Astrocyte (in vitro differentiated cells and primary cell): Measurements from ENCODE around the gene SENP8. TPM values are rescaled to one million over a fixed set of nuclear protein-coding genes. Genes with fewer than 3 reads are reported as not detected.

Source experiments
- DNase-seq: peaks from one replicate; pipeline ENCODE4 v3.0.0-alpha.2; 2010; ENCODE audit warnings: low read depth
- FAIRE-seq: peaks from 2 replicates; lab custom pipeline; 2011; peaks lifted over from hg19 to GRCh38; lab: Jason Lieb, UNC
- H2AFZ ChIP-seq: 2 replicates; pipeline ENCODE4 v1.6.0; 2012; ENCODE audit warnings: low read depth, low read length, inconsistent platforms
- H3K27ac ChIP-seq: 2 replicates; pipeline ENCODE4 v1.5.1; 2011; ENCODE audit warnings: low read depth, low read length, inconsistent platforms
- H3K27me3 ChIP-seq: 2 replicates; pipeline ENCODE4 v1.6.0; 2011; ENCODE audit warnings: low read length, inconsistent platforms; ENCODE audit not compliant: insufficient read depth
- H3K36me3 ChIP-seq: 2 replicates; pipeline ENCODE4 v1.5.1; 2011; ENCODE audit warnings: low read length, inconsistent platforms; ENCODE audit not compliant: insufficient read depth
- H3K4me1 ChIP-seq: 2 replicates; pipeline ENCODE4 v1.5.1; 2011; ENCODE audit warnings: low read length, inconsistent platforms; ENCODE audit not compliant: insufficient read depth
- H3K4me2 ChIP-seq: 2 replicates; pipeline ENCODE4 v1.6.0; 2012; ENCODE audit warnings: low read length, inconsistent platforms
- H3K4me3 ChIP-seq: 2 replicates; pipeline ENCODE4 v1.5.1; 2011; ENCODE audit warnings: low read depth, mild to moderate bottlenecking, low read length, inconsistent platforms; ENCODE audit not compliant: insufficient read depth
- H3K79me2 ChIP-seq: 2 replicates; pipeline ENCODE4 v1.6.0; 2012; ENCODE audit warnings: mild to moderate bottlenecking, low read length, inconsistent platforms; ENCODE audit not compliant: insufficient read depth
- H3K9ac ChIP-seq: 2 replicates; pipeline ENCODE4 v1.6.0; 2012; ENCODE audit warnings: mild to moderate bottlenecking, low read length, inconsistent platforms
- H3K9me3 ChIP-seq: 2 replicates; pipeline ENCODE4 v1.5.1; 2012; ENCODE audit warnings: low read depth, mild to moderate bottlenecking, low read length, inconsistent platforms; ENCODE audit not compliant: insufficient read depth
- H4K20me1 ChIP-seq: 2 replicates; pipeline ENCODE4 v1.6.0; 2012; ENCODE audit warnings: low read length, inconsistent platforms; ENCODE audit not compliant: insufficient read depth
- H3K27ac Mint-ChIP-seq: one replicate; pipeline ENCODE4 v1.8.0; 2021; ENCODE audit warnings: mild to moderate bottlenecking, mixed read lengths; ENCODE audit not compliant: unreplicated experiment
- H3K27me3 Mint-ChIP-seq: one replicate; pipeline ENCODE4 v1.8.0; 2021; ENCODE audit warnings: low read depth, mixed read lengths; ENCODE audit not compliant: unreplicated experiment
- H3K36me3 Mint-ChIP-seq: one replicate; pipeline ENCODE4 v1.8.0; 2021; ENCODE audit warnings: low read depth, mixed read lengths; ENCODE audit not compliant: unreplicated experiment
- H3K4me1 Mint-ChIP-seq: one replicate; pipeline ENCODE4 v1.8.0; 2021; ENCODE audit warnings: low read depth, mixed read lengths; ENCODE audit not compliant: unreplicated experiment
- H3K4me3 Mint-ChIP-seq: one replicate; pipeline ENCODE4 v1.8.0; 2021; ENCODE audit warnings: mild to moderate bottlenecking, moderate library complexity, mixed read lengths; ENCODE audit not compliant: unreplicated experiment
- H3K9me3 Mint-ChIP-seq: one replicate; pipeline ENCODE4 v1.8.0; 2021; ENCODE audit warnings: mild to moderate bottlenecking, mixed read lengths; ENCODE audit not compliant: unreplicated experiment
- CTCF ChIP-seq: IDR thresholded peaks from 2 replicates; pipeline ENCODE4 v1.5.1; 2011; ENCODE audit warnings: low read depth, mild to moderate bottlenecking, inconsistent platforms, low read length, moderate library complexity; ENCODE audit not compliant: insufficient read depth
- EZH2 ChIP-seq: IDR thresholded peaks from 2 replicates; pipeline ENCODE4 v1.6.1; 2012; ENCODE audit warnings: mild to moderate bottlenecking, low read length, inconsistent platforms; ENCODE audit not compliant: insufficient read depth
- total RNA-seq: library from RNA; stranded (reverse); gene quantifications from 2 replicates; pipeline ENCODE4 v1.2.1, GENCODE V29; 2021

SENP8 gene
- total RNA-seq, 1 donor from 2014 or later = 2.9 TPM

- TF ChIP-seq CTCF = no peak
- TF ChIP-seq EZH2 = no peak
- peaks cover 2% of the 10 kb centered on the region for H3K36me3 Mint-ChIP-seq
These were observed 54.6 kb downstream of the SENP8 start for GRCh38 chr15:72172796-72173195.

GRCh38 chr15:72173401-72173800 is 55.2 kb downstream of the SENP8 start:
- H2AFZ ChIP-seq = no peak overlapping the region
- Mint-ChIP-seq H3K27ac (no peak overlapping the region), H3K4me1 (peaks cover under 1% of the 10 kb centered on the region), H3K9me3 (no peaks in the 10 kb centered on the region), H3K36me3 (peaks cover 2% of the 10 kb centered on the region), H3K4me3 (no peak overlapping the region), H3K27me3 (peaks cover 29% of the 10 kb centered on the region)
- no peaks in the 10 kb centered on the region for H3K79me2 ChIP-seq
- no peaks in the 10 kb centered on the region for H3K36me3 ChIP-seq
- H3K9me3 ChIP-seq = no peaks in the 10 kb centered on the region
- peaks cover 4% of the 10 kb centered on the region for H3K27me3 ChIP-seq
- no peak for FAIRE-seq
- H3K27ac ChIP-seq = no peak overlapping the region
- H4K20me1 ChIP-seq = no peaks in the 10 kb centered on the region
- peaks cover 8% of the 10 kb centered on the region for H3K4me1 ChIP-seq
- no peak for DNase-seq
- H3K4me3 ChIP-seq = no peak overlapping the region
- no peak overlapping the region for H3K4me2 ChIP-seq
- H3K9ac ChIP-seq = no peak overlapping the region
- TF ChIP-seq EZH2 (no peak), CTCF (no peak)

More at GRCh38 chr15:72172796-72173195, 54.6 kb downstream of the SENP8 start:
- peaks cover 6% of the 10 kb centered on the region for H3K4me1 Mint-ChIP-seq
- H3K79me2 ChIP-seq = no peaks in the 10 kb centered on the region
- DNase-seq (no peak), FAIRE-seq (no peak)
- H3K9me3 Mint-ChIP-seq = no peaks in the 10 kb centered on the region
- no peak overlapping the region for H3K27ac ChIP-seq
- H3K4me2 ChIP-seq = no peak overlapping the region
- peaks cover 32% of the 10 kb centered on the region for H3K27me3 Mint-ChIP-seq
- peaks cover 4% of the 10 kb centered on the region for H3K27me3 ChIP-seq
- no peak overlapping the region for H3K27ac Mint-ChIP-seq
- H3K9me3 ChIP-seq = no peaks in the 10 kb centered on the region
- H3K4me3 ChIP-seq = no peak overlapping the region
- peaks cover 11% of the 10 kb centered on the region for H3K4me1 ChIP-seq
- H2AFZ ChIP-seq = no peak overlapping the region
- no peaks in the 10 kb centered on the region for H4K20me1 ChIP-seq
- H3K36me3 ChIP-seq = no peaks in the 10 kb centered on the region
- H3K4me3 Mint-ChIP-seq = no peak overlapping the region
- no peak overlapping the region for H3K9ac ChIP-seq

- H3K4me1 Mint-ChIP-seq = no peaks in the 10 kb centered on the region
- Histone ChIP-seq H3K4me2 (no peak overlapping the region), H3K27ac (no peak overlapping the region), H3K4me3 (no peak overlapping the region), H3K27me3 (peaks cover 4% of the 10 kb centered on the region), H3K9me3 (no peaks in the 10 kb centered on the region), H3K79me2 (no peaks in the 10 kb centered on the region), H2AFZ (no peak overlapping the region), H3K36me3 (no peaks in the 10 kb centered on the region), H3K9ac (no peak overlapping the region), H4K20me1 (no peaks in the 10 kb centered on the region), H3K4me1 (peaks cover 2% of the 10 kb centered on the region)
- DNase-seq = no peak
- H3K36me3 Mint-ChIP-seq = peaks cover 2% of the 10 kb centered on the region
- H3K27me3 Mint-ChIP-seq = peaks cover 29% of the 10 kb centered on the region
- H3K4me3 Mint-ChIP-seq = no peak overlapping the region
- H3K27ac Mint-ChIP-seq = no peak overlapping the region
- H3K9me3 Mint-ChIP-seq = no peaks in the 10 kb centered on the region
- TF ChIP-seq CTCF (no peak), EZH2 (no peak)
- FAIRE-seq = no peak
These were observed 55.8 kb downstream of the SENP8 start for GRCh38 chr15:72173864-72174550.
